Liver (tissue), 3 donors: Measurements from ENCODE around the gene HAUS8.
A peak's percentile ranks its signal among the peaks of the same experiment; 100 is the strongest.

Source experiments
- CTCF ChIP-seq: fragments of 150-350 bp; IDR thresholded peaks from 2 replicates; pipeline ENCODE4 v1.5.1; 2017; ENCODE audit warnings: improper control_type of control experiment, low read depth, low read length; ENCODE audit not compliant: missing input control
- RAD21 ChIP-seq, 2 donors: IDR thresholded peaks; 2 replicates each; pipeline ENCODE4 v1.6.1; 2016; ENCODE audit warnings: antibody characterized with exemption in 2 of 2, mild to moderate bottlenecking in 2 of 2
- RXRA ChIP-seq, 2 donors: IDR thresholded peaks; 2 replicates each; pipeline ENCODE4 v1.6.1; 2017 to 2018; ENCODE audit warnings: antibody characterized with exemption in 2 of 2, mild to moderate bottlenecking in 1 of 2
- YY1 ChIP-seq: IDR thresholded peaks from 2 replicates; pipeline ENCODE4 v1.6.1; 2016; ENCODE audit warnings: antibody characterized with exemption, mild to moderate bottlenecking
- donor health status: healthy.
- donor health status: healthy.

- peak; percentile 57 for TF ChIP-seq CTCF
- no peak for TF ChIP-seq YY1
- peak; percentile 57 to 79 for TF ChIP-seq RAD21 (IDR thresholded peaks at IDR 0.05)
- no peak for TF ChIP-seq RXRA (IDR thresholded peaks at IDR 0.05)
Observed at GRCh38 chr19:17103177-17103576, 27.9 kb upstream of the HAUS8 start.
